Right lung (tissue), 5 donors: ENCODE results near the gene CYRIA. TPM values are rescaled to one million over a fixed set of nuclear protein-coding genes. Genes with fewer than 3 reads are reported as not detected.
A peak's percentile ranks its signal among the peaks of the same experiment; 100 is the strongest.

ENCODE experiments used
- DNase-seq, 2 donors: peaks; one replicate each; pipeline ENCODE4 v3.0.0-alpha.2; 2013
- polyA plus RNA-seq, 5 donors: library from polyadenylated mRNA; unstranded; fragments of 120-200 nt; gene quantifications; one replicate each; pipeline versions ENCODE4 v1.2.1 to v1.2.3, GENCODE V29; 2013; ENCODE audit warnings: inconsistent platforms in 1 of 5, low replicate concordance in 1 of 5; ENCODE audit not compliant: insufficient read length in 5 of 5, insufficient read depth in 1 of 5

Gene CYRIA
- polyA plus RNA-seq, 5 donors, result 10.7 to 17.0 (median 14.8) TPM

DNA sequence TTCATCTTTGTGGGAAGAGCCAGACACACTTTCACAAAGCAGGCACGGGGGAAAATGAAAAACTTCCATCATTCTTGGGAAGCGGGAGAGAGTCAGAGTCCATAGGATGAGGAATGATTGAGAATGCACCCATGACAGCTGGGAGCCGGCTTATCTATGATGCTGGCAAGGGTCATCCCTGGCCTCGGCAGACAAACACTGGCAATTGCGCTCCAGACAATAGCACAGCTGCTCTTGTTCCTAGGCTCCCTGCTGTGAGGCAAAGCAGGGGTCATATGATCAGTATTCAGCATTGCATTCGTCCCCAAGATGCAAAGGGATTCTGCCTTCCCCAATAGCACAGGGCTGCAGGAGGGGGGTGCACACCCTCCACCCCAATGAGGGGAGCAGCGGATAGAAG lies 33.0 kb downstream of the CYRIA start:
- no peak for DNase-seq

- no peak for DNase-seq
Measured at GRCh38 chr2:16630463-16630862, 35.2 kb downstream of the CYRIA start.

DNA sequence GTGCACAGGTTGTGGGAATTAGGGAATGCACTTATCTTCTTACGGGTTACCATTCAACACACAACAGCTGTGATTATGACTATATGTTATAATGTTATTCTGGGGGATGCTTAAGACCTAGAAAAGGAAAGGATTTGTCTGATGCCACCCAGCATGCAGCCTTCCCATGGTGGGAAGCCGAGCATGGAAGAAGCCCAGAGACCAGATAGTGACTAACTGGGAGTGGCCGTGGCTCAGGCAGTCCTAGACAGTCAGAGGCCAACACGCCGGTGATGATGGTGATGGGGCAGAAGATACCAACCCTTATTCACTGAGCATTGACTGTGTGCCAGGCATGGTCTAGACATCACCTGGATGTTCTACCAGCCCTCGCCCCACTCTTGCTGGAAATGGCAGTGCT lies 35.9 kb downstream of the CYRIA start:
- DNase-seq, result no peak

GRCh38 chr2:16629044-16629443 lies 36.6 kb downstream of the CYRIA start:
- DNase-seq, result no peak

- DNase-seq, result no peak
Measured at GRCh38 chr2:16628314-16628713, 37.3 kb downstream of the CYRIA start.

- no peak for DNase-seq
Measured at GRCh38 chr2:16626997-16627605, 38.5 kb downstream of the CYRIA start.

GRCh38 chr2:16626497-16626896 lies 39.1 kb downstream of the CYRIA start:
- DNase-seq, result no peak

DNA sequence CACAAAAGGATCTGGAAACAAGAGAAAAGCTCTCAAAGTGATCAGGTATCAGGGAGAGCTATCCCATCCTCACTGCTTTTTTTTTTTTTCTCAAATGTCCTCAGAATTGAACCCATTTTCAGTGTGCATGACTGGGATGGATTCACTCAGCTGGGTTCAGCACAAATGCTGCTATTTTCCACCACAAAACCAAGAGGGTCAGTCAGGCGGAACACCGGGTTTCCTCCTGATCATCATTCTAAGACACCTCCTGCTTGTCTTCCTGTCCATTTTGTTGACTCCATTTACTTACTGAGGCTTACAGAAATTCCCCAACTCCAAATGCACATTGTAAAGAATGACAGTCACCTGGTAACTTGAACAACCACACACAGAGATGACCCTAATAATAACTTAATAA lies 39.9 kb downstream of the CYRIA start:
- DNase-seq, result no peak

- DNase-seq, result no peak
Measured at GRCh38 chr2:16625201-16625729, 40.4 kb downstream of the CYRIA start.

GRCh38 chr2:16624436-16624780 lies 41.2 kb downstream of the CYRIA start:
- no peak for DNase-seq

DNA sequence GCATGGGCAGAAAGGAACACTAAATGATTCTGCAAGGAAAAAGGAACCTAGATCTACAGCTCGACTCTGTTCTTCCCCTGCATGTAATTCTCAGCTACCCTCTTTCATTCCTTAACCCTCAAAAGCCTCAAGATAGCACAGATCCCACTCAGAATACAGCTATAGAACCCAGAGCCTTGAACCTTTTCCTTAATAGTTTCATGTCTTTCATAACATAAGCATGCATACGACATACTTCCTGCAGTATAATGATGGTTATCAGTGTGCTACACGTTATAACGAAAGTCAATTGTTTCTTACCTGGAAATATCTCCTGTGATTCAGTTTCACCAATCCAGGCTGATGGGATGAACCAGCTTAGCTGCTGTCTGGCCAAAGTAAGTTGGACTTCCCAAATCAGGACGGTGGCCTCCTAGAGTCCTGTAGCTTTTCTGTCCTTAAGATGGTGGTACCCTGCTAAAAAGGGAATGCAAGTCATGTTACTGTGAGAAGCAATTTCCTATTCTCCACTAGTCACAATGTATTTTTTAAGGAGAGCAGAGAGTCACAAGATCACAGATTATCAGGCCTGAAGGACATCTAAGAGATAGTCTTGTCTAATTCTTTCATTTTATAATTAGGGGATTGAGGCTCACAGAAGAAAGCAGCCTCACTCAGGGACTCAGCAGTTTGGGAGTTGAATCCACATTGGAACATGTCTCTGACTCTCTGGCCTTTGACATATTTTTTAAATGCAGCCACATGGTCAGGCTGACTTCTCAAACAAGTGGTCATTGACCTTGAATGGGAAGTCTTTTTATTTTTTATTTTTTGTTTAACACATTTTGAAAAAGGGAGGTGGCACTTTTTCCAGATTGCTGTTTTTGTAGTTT lies 41.8 kb downstream of the CYRIA start:
- no peak for DNase-seq

- no peak for DNase-seq
Measured at GRCh38 chr2:16623031-16623430, 42.6 kb downstream of the CYRIA start.

GRCh38 chr2:16622399-16622968 lies 43.1 kb downstream of the CYRIA start:
- DNase-seq, result no peak

GRCh38 chr2:16621316-16621715 lies 44.3 kb downstream of the CYRIA start:
- DNase-seq, result no peak

- DNase-seq, result no peak
Measured at GRCh38 chr2:16620590-16620989, 45.0 kb downstream of the CYRIA start.

DNA sequence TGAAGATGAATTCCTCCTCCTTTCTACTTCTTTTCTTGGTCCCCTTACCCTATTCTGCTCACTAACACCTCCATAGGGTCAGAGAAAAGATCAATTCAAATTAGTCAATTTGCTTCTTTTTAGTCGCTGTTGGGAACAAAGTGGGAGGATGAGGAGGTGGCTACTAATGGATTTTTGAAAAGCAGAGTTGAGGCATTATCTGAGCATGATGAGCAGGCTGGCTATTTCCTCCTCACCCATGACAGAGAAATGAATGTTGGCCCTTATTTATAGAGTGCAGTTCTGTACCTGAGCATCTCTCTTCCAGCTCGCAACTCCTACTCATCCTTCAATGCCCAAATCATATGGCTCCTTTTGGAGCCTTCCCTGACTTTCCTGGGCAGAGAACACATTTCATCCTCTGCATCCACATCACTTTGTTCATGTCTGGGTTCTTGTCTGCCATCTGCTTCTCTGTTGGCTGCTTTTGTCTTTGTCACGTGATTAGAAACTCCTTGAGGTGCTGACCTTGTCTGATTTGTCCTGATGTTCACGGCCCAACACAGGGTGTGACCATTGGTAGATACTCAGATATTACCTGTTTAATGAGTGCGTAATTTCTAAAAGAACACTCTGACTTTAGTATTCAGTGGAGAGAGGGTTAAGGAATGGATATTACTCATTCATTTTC lies 45.9 kb downstream of the CYRIA start:
- DNase-seq, result no peak

- peak in 1 of 2 donors; percentile 32 for DNase-seq
Measured at GRCh38 chr2:16617282-16618266, 48.1 kb downstream of the CYRIA start.
